ENCODE measurements around the gene EPS8L1.

EPS8L1 gene

GRCh38 chr19:55115446-55116065 is 39.9 kb downstream of the EPS8L1 start:
- DNase-seq (ENCODE audit: low read depth), result peak; percentile 50

GRCh38 chr19:55116232-55116858 is 40.7 kb downstream of the EPS8L1 start:
- peak; percentile 79 for DNase-seq (ENCODE audit: low read depth)

DNA sequence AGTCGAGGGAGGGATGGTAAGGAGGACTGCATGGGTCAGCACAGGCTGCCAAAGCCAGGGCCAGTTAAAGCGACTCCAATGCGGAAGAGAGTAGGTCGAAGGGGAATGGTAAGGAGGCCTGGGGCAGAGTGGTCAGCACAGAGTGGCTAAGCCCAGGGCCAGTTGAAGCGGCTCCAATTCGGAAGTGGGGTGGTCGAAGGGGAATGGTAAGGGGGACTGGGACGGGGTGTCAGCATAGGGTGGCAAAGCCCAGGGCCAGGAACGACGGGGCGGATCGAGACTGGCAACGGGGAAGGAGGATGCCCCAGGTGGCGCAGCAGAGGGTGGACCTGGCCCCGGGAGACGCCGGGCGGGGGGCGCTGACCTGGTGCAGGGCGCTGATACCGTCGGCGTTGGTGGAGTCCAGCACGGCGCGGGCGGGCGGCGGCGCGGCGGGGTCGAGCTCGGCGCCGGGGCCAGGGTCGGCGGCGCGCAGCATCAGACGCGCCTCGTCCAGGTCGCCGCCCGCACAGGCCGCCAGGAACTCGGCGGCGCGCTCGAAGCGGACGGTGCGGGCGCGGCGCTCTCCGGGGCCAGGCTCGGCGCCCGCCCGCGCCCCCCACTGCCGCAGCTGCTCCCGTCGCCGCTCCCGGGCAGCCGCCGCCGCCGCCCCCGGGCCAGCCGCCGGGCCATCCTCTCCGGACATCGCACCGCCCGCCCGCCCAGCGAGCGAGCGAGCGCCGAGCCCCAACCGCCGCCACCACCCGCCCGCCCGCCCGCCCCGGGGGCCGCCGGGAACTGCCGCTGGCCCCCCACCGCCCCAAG is 41.4 kb downstream of the EPS8L1 start, which contains the start of gene PPP1R12C:
TSS of gene PPP1R12C (minus strand) at position 779 of the 804 bp plus-strand sequence. CDS start at position 685, 94 bp downstream.
- DNase-seq (ENCODE audit: low read depth), result no peak

- DNase-seq (ENCODE audit: low read depth), result peak; percentile 99
Observed at GRCh38 chr19:55117663-55118391, 42.2 kb downstream of the EPS8L1 start.

- no peak for DNase-seq (ENCODE audit: low read depth)
Observed at GRCh38 chr19:55118401-55118991, 42.8 kb downstream of the EPS8L1 start.

DNA sequence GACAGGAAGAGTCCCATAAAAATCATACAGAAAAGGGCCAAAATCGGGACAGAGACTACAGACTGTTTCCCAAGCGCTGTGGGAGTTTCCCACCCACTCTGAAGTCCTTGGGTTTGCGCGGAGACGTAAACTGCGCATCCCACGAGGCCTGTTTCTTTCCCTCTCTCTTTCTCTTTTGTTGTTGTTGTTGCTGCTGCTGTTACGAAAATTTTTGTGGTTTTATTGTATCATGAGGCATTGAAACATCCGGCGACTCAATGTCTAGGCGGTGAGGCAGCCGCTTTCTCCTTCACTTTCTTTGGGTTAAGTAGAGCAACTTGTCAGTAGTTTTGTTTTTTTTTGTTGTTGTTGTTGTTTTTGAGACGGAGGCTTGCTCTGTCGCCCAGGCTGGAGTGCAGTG is 43.4 kb downstream of the EPS8L1 start:
- no peak for DNase-seq (ENCODE audit: low read depth)

DNA sequence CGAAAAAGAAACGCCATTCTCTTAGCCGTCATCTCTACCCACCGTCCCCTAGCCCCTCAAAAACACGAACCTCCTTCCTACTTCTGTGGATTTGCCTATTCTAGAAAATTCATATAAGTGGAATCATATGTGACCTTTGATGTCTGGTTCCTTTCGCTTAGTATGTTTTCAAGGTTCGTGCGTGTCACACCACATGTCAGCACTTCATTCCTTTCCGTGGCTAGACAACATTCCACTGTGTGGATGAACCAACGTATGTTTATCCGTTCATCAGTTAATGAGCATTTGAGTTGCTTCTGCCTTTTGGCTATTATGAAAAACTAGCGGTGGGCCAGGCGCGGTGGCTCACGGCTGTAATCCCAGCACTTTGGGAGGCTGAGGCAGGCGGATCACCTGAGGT is 55.8 kb downstream of the EPS8L1 start:
- DNase-seq (ENCODE audit: low read depth), result peak; percentile 78

DNA sequence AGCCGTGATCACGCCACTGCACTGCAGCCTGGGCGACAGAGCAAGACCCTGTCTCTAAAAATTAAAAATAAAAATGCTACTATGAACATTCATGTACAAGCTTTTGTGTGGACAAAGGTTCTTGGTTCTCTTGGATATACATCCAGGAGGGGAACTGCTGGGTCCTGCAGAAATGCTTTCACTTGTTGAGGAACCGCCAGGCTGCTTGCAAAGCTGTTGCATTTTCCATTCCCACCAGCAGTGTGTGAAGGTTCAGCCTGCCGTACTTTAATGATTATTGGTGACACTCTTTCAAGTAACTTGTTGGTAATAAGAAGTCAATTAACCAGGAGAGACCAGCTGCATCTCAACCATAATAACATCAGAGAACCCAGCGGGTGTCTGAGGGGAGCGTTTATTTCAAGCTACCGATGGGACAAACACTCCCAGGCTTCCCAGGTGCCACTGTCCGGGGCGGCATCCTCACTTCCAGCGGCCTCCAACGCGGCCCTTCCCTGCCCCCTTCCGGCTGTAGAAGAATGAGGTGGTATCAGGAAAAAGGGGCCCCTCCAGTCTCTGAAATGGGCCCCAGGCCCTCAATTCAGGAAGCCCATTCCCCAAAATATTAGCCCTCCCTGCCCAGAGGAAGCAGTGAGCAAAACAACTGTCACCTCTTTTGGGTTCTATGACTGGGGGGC is 56.9 kb downstream of the EPS8L1 start:
- DNase-seq (ENCODE audit: low read depth), result no peak

DNA sequence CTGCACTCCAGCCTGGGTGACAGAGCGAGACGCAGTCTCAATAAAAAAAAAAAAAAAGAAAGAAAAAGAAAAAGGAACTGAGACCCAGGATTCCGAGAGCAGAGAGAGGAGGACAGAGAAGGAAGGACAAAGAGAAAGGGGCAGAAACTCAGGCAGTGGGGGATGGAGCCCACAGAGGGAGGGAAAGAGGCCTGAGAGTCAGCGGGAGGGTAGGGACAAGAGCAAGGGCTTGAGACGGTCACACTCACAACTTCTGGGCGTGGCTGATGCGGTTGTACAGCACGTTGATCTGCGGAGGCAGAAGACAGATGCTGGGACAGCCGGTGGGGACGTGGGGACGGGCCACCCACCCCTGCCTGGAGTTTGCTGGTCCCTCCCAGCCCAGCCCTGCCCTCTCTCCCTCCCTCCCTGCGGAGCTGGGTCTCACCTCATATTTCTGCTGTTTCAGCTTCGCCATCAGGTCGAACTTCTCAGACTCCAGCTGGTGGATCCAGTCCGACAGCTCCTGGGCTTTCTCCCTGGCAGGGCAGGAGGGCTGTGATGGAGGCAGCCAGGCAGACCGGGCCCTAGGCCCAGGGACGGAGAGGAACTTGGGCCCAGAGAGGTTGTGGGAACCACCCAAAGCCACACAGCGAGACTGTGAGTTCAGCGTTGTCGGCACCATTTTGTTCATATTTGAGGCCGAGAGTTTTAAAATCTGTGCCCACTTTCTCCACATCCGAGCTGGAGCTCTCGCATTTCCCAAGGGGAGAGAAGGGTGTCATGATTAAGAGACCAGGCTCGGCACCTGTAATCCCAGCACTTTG is 58.2 kb downstream of the EPS8L1 start:
- no peak for DNase-seq (ENCODE audit: low read depth)

DNA sequence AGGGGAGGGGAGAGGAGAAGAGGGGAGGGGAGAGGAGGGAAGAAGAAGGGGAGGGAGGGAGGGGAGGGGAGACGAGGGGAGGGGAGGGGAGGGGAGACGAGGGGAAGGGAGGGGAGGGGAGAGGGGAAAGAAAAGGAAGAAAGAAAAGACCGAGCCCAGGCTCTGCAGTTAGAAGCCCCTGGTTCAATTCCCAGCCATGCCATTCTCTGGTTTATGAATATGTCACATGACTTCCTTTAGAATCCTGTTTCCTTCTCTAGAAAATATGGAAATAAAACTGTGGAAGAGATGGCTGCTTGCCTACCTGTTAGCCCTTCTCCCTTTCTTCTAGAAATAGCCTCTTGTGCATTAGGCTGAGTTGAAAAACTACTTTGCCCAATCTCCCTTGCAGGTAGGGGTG is 59.1 kb downstream of the EPS8L1 start:
- DNase-seq (ENCODE audit: low read depth), result no peak

GRCh38 chr19:55136399-55137102 is 60.9 kb downstream of the EPS8L1 start:
- no peak for DNase-seq (ENCODE audit: low read depth)
